ENCODE data around the gene SORCS1.

DNA sequence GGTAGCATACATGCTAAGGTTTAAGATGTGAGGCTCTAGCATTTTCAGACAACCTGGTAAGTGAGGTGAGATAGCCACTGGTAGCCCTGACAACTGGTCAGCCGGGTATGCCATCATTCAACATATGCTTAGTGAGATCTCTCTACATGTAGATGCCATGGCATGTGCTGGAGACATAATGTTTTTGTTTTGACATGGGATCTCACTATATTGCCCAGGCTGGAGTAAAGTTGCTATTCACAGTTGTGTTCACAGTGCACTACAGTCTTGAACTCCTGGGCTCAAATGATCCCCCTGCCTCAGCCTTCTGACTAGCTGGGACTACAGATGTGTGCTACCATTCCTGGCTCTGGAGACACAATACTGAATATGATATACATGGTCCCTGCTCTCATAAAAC is 437.3 kb downstream of the SORCS1 start:
- no peak for TF ChIP-seq EZH2 (IDR thresholded peaks at IDR 0.05; ENCODE audit: low read depth)
- TF ChIP-seq, protein P1, sequence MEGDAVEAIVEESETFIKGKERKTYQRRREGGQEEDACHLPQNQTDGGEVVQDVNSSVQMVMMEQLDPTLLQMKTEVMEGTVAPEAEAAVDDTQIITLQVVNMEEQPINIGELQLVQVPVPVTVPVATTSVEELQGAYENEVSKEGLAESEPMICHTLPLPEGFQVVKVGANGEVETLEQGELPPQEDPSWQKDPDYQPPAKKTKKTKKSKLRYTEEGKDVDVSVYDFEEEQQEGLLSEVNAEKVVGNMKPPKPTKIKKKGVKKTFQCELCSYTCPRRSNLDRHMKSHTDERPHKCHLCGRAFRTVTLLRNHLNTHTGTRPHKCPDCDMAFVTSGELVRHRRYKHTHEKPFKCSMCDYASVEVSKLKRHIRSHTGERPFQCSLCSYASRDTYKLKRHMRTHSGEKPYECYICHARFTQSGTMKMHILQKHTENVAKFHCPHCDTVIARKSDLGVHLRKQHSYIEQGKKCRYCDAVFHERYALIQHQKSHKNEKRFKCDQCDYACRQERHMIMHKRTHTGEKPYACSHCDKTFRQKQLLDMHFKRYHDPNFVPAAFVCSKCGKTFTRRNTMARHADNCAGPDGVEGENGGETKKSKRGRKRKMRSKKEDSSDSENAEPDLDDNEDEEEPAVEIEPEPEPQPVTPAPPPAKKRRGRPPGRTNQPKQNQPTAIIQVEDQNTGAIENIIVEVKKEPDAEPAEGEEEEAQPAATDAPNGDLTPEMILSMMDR (conservative IDR thresholded peaks at IDR 0.05), result no peak

All from PC-9 (cell line).